GM11168 (cell line): Measurements from ENCODE around the gene POPDC3.
"Not testable (repeated sequence)": the region's sequence is repeated elsewhere in the genome, so short reads cannot be mapped to it uniquely, and the experiment has no call there.

ENCODE experiments used
- in situ Hi-C: fragments of 300-500 bp; cut with MboI; formaldehyde crosslinking; loops from one replicate; pipeline ENCODE4 v1.12.0; 2022; ENCODE audit warnings: low sequenced_read_pairs; ENCODE audit not compliant: unreplicated experiment

The POPDC3 gene

DNA sequence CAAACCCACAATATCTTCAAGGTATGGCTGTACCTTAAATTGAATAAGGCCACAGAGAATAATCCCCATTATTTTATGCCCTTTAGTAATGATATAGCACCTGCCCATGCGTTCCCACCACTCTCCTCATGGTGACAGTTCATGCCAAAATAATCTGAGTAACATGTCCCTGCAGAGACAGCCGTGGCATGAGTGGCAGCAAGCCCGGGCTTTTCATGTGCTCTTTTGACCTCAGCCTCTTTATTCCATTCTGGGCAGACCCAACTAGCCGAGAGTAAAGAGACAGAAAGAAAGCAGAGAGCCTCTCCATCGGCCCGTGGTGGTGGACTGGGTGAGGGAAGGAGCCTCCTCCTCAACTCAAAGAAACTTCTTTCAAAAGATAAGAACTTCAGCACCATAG lies 19.9 kb upstream of the POPDC3 start:
- in situ Hi-C loops: no loop called here

DNA sequence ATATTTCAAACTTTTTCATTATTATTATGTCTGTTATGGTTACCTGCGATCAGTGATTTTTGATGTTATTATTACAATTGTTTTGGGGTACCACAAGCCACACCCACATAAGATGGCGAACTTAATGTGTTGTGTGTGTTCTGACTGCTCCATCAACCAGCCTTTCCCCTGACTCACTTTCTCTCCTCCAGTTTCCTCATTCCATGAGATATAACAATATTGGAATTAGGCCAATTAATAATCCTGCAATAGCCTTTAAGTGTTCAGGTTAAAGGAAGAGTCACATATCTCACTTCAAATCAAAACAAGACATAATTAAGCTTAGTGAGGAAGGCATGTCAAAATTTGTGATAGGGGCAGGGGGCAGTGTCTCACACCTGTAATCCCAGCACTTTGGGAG lies 16.3 kb upstream of the POPDC3 start:
- in situ Hi-C loops: no loop called here

DNA sequence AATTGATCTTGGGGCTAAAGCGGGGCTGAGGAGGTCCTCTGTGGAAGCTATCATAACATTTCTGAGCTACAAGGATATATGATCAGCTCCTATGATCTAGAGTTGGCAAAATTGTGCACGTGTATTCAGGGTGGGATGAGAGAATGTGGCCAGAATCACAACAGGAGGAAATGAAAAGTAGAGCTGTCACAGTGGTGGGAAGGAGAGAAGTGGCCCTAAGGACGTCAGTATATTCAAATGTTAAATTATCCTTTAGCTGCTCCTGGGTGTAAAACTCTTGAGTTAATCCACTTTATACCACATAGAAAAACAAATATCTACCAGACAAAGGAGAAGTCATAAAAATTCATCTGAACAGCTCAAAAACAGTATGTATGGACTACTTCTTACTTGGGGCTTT lies 14.8 kb upstream of the POPDC3 start:
- in situ Hi-C loops: no loop called here

DNA sequence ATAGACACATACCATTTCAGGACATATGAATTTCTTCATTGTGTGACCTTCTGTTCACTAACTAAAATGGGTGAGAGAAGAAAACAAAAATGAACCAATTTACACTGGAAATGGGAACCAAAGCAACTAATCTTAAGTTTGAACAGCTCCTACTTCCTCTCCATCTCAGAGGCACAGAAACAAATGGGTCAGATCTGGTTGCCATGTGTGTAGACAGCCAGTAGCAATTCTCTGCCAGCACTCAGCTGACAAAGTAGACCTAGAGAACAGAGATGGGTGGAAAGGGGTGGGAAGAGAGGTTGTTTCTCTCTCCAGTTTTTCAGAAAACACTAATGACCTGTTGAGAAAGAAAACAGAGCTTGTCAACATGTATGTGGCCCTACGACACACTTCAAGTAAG lies 14.3 kb upstream of the POPDC3 start:
- in situ Hi-C loops: no loop called here

DNA sequence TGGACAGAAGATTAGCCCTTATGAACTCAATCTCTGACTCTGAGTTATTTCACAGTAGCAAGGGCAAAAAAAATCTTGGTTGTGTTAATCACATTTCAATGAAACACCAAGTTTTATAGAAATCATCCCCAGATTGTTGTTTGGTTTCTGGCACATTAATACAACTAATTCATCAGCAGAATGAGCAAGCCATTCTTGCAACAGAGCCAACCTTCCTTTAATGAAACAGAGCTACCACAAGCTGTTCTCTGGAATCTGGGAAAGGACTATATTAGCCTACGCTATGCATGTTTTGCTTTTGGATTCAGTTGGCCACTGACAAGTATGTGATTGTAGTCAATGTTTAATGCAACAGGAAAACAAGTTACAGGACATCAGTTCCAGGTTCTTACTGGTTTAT lies 13.8 kb upstream of the POPDC3 start:
- in situ Hi-C loops: no loop called here

DNA sequence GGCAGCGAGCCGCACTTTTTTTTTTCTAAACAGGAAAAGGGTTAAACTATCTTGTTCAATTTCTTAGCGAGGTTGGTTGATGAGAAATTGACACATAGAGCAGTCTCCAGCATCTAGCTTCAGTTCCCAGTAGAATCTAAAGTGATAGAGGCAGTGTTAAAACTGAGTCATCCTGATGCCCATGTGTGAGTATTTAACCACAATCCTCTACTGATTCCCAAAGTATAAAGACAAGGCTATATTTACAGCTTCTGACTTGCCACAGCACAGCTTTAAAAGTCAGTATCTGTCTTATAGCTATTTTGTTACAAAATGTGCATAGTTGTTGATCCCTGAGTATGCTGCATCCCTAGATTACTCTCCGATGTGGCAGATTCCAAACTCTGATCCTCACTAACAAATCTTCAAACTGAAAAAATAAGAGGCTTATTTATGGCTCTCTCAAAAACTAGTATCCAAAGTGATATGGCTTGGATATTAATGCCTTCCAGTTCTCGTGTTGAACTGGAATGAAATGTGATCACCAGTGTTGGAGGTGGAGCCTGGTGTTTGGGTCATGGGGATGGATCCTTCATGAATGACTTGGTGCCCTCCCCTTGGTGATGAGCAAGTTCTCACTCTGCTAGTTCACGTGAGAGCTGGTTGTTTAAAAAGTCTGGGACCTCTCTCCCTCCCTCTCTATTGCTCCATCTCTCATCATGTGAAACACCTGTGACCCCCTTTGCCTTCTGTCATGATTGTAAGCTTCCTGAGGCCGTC lies 13.1 kb upstream of the POPDC3 start:
- in situ Hi-C loops: no loop called here

DNA sequence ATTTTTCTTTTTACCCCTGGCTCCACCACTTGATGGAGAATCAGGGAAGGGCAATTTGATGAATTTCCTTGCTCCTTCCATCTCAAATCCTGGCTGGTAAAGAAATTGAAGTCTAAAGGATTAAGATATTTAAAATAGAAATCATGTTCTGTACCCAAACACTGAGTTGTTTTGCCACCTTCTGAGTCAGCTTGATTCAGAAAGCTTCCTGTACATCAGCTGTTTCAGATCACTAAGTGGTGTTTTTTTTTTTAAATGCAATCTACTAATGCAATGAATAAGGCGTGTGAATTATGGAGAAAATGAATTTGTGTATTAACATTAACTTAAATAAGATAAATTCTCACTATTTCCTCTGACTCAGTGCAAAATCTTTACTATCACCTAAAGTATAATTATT lies 11.5 kb upstream of the POPDC3 start:
- in situ Hi-C loops: no loop called here

- in situ Hi-C loops: no loop called here
Measured at GRCh38 chr6:105189026-105189820, 9.4 kb upstream of the POPDC3 start.

- in situ Hi-C loops: no loop called here
Measured at GRCh38 chr6:105188251-105188650, 8.4 kb upstream of the POPDC3 start.

GRCh38 chr6:105186576-105186975 lies 6.8 kb upstream of the POPDC3 start:
- in situ Hi-C loops: no loop called here

GRCh38 chr6:105184921-105185320 lies 5.1 kb upstream of the POPDC3 start:
- in situ Hi-C loops: no loop called here

DNA sequence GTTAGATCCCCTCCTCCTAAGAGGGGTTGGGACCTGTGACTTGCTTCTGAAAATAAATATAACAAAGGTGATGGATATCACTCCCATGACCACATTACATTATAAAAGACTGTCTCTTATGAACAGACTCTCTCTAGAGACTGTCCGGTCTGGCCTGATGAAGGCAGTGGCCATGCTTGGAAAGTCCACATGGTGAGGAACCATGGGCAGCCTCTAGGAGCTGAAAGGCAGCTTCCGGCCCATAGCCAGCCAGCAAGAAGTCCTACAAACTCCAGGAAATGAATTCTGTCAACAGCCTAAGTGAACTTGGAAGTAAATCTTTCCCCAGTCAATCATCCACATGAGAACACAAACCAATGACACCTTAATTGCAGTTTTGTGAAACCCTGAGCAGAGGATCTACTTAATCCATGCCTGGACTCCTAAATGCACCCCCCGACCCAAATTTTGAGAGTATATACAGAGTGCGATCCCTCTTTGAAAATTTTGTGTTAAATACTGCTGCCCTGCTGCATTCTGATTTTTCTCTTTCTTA lies 2.2 kb upstream of the POPDC3 start:
- in situ Hi-C loops: no loop called here

DNA sequence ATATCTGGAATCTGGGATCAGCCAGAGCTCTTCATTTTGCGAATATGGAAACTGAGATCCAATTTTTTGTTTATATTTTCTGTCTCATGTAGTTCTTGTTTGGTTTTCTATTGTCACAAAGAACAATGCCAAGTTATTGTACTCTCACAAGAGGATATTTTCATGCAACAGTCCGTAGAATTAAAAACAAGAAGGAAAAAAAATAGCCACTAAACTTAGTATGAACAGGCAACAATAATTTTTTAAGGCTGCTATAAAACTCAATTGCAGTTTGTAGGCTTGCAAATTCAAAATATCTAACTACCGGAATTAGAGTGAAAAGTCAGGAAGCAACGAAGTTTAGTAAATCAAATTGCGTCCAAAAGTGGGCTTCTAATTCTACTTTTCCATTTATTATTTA lies 1.2 kb downstream of the POPDC3 start:
- in situ Hi-C loops: no loop called here

GRCh38 chr6:105178110-105178509 lies 1.7 kb downstream of the POPDC3 start:
- in situ Hi-C loops: no loop called here

- in situ Hi-C loops: no loop called here
Measured at GRCh38 chr6:105177556-105177955, 2.3 kb downstream of the POPDC3 start.

GRCh38 chr6:105174512-105174911 lies 5.3 kb downstream of the POPDC3 start:
- in situ Hi-C loops: no loop called here

DNA sequence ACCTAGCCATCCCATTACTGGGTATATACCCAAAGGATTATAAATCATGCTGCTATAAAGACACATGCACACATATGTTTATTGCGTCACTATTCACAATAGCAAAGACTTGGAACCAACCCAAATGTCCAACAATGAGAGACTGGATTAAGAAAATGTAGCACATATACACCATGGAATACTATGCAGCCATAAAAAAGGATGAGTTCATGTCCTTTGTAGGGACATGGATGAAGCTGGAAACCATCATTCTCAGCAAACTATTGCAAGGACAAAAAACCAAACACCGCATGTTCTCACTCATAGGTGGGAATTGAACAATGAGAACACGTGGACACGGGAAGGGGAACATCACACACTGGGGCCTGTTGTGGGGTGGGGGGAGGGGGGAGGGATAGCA lies 7.3 kb downstream of the POPDC3 start:
- in situ Hi-C loops: not testable (repeated sequence)

DNA sequence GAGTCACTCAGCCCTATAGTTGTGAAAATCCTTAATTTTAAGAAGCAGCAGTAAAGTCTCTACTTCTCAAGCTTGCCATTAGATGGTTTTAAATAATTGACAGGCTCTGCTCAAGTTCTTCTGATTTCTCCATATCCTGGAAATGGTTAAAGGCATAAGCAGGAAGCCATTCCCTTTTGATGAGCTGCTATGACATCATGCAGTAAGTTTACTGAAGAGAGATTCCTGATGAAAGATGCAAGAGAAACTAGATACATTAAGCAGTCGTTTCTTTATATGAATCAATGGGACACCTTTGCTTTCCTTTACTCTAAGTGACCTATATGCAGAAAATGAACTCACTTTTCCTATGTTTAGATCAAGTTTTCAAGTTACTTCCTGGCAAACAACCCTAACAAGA lies 9.8 kb downstream of the POPDC3 start:
- in situ Hi-C loops: no loop called here

DNA sequence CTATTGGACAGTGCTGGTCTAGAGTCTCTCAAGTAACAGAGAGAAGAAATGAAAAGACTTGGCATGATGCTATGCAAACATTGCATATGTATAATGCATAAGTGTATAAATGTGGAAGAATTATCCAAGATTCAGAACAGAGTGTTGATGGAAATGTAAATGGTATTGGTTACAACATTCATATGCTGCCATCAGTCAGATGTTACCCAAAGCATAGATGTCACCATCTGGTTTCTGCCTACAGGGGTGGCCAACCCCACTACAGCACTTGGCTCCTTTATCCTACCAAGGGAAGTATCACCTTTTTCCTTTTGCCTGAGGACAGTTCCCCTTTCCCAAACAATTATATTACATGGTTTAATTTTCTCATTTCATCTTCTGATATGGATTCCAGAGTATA lies 11.9 kb downstream of the POPDC3 start:
- in situ Hi-C loops: no loop called here

DNA sequence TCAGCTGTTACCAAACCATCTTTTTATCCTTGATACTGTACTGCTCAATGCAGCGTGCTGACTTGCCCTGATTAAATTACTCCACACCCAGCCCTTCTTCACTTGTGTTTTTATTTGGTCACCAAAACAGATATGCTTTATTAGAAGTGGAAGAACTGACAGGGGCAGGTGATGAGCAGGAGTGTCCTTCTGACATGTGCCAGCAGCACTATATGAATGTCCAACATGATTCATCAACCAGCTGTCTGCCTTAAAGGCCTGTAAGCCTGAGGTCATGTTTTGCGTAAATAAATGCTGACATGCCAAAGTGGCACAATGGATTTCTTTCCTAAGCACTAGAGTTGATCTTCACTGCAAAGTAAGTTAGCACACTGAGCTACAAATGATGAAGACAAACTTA lies 15.4 kb downstream of the POPDC3 start:
- in situ Hi-C loops: no loop called here

DNA sequence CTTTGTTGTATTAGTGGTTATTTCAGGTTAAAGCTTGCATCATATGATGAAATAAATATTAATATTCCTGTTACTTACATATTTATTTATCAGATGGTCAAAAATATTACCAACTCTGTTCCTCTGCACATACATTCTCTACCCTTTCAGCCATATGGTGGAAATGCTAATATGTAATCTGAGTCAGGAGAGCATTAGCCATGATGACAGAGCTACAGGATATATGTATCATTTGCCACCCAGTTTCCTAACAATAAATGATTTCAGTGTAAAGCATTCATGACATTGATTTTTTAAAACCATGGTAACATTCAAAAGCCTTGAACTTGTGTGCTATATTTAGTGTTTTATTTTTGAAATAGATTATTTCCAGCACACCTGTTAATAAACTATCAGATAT lies 16.6 kb downstream of the POPDC3 start:
- in situ Hi-C loops: no loop called here

DNA sequence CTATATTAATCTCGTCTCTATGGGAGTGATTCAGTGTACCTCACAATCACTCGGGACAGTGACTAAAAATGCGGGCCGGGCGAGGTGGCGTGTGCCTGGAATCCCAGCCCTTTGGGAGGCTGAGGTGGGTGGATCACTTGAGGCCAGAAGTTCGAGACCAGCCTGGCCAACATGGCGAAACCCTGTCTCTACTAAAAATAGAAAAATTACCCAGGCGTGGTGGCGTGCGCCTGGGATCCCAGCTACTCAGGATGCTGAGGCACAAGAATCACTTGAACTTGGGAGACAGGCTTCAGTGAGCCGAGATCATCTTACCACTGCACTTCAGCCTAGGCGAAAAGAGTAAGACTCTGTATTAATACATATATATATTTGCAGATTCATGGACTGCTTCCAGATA lies 17.4 kb downstream of the POPDC3 start:
- in situ Hi-C loops: no loop called here
